Upper lobe of right lung (tissue), 1 donor: ENCODE results near the gene CENPC. TPM values are rescaled to one million over a fixed set of nuclear protein-coding genes. Genes with fewer than 3 reads are reported as not detected.
"Not testable (repeated sequence)": the region's sequence is repeated elsewhere in the genome, so short reads cannot be mapped to it uniquely, and the experiment has no call there.

Experiments
- ATAC-seq: fragments of 200-7000 bp; cut with Tn5 transposase; one replicate; pipeline ENCODE4 v1.9.1; 2020; ENCODE audit warnings: mild to moderate bottlenecking, moderate library complexity
- DNase-seq: peaks from one replicate; pipeline ENCODE4 v3.0.0-alpha.2; 2020
- H3K27ac ChIP-seq: fragments of 200-600 bp; one replicate; pipeline ENCODE4 v1.8.0; 2022
- H3K27me3 ChIP-seq: fragments of 200-600 bp; one replicate; pipeline ENCODE4 v1.8.0; 2022; ENCODE audit warnings: mild to moderate bottlenecking
- H3K36me3 ChIP-seq: fragments of 200-600 bp; one replicate; pipeline ENCODE4 v1.8.0; 2022
- H3K4me1 ChIP-seq: fragments of 200-600 bp; one replicate; pipeline ENCODE4 v1.8.0; 2022
- H3K4me3 ChIP-seq: fragments of 200-600 bp; one replicate; pipeline ENCODE4 v1.8.0; 2022; ENCODE audit warnings: mild to moderate bottlenecking
- H3K9me3 ChIP-seq: fragments of 200-600 bp; one replicate; pipeline ENCODE4 v1.8.0; 2022
- CTCF ChIP-seq: fragments of 200-600 bp; IDR thresholded peaks from one replicate; pipeline ENCODE4 v1.8.0; 2022; ENCODE audit warnings: antibody characterized with exemption
- intact Hi-C: fragments of 100-400 bp; cut with DNase I; formaldehyde crosslinking; loops from one replicate; pipeline ENCODE4 v1.11.0; 2022
- total RNA-seq: library from RNA; stranded (reverse); fragmentation: NEBNext Ultra II Directional; extraction: Animal tissue kit (Norgen Biotek cat#: 25700); gene quantifications from one replicate; pipeline ENCODE4 v1.2.1, GENCODE V29; 2021
- donor health status: DM: no; HTN: yes; CAD: no; lungs with severe emphysema.

The CENPC gene
- total RNA-seq, 1 donor from 2014 or later: 24.0 TPM

DNA sequence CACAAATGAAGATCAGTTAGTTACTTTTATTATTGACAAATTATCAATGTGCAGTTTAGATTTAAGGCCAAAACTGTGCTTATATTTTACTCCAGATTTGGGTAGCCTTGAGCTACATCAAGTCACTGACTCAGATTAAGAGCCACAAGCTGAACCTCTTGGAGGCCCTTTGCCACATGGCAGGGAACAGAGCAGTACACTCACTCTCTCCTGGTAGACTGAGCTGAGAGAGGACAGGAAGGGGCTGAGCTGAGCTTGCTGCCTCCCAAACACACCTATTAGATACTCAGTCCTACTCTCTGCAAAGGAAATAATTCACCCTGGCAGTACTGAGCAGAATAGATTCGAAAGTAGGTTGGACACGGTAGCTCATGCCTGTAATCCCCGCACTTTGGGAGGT lies 21.0 kb upstream of the CENPC start:
- ATAC-seq: no peak
- DNase-seq: no peak
- Histone ChIP-seq H3K27ac (no peak overlapping the region), H3K9me3 (no peaks in the 10 kb centered on the region), H3K36me3 (no peaks in the 10 kb centered on the region), H3K4me1 (no peaks in the 10 kb centered on the region), H3K4me3 (no peak overlapping the region), H3K27me3 (no peaks in the 10 kb centered on the region)
- intact Hi-C loops: no loop called here
- TF ChIP-seq CTCF: no peak

GRCh38 chr4:67565284-67565683 lies 20.0 kb upstream of the CENPC start:
- no peak for TF ChIP-seq CTCF
- H3K27me3 ChIP-seq: no peaks in the 10 kb centered on the region
- H3K9me3 ChIP-seq: no peaks in the 10 kb centered on the region
- ATAC-seq (no peak), DNase-seq (no peak)
- H3K36me3 ChIP-seq: no peaks in the 10 kb centered on the region
- H3K4me3 ChIP-seq: no peak overlapping the region
- H3K27ac ChIP-seq: no peak overlapping the region
- intact Hi-C loops: no loop called here
- H3K4me1 ChIP-seq: no peaks in the 10 kb centered on the region

DNA sequence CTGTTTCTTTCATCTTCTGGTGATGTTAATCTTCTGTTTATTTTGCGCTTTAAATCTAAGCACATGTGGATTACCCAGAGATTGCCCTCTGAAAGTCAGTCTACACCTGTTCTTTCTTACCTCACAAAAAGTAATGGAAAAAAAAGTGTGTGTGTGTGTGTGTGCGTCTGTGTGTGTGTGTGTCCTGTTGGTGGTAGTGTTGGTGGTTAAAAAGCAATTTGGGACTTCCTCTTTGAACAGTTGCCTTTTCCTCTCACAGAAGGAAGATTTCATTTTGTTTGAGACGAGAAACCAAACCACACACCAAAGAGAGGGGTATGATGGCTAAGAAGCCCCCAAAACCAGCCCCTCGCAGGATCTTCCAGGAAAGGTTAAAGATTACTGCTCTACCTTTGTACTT lies 13.2 kb upstream of the CENPC start, which contains the start of gene STAP1:
Gene STAP1 (plus strand): TSS at position 235 of the 400 bp plus-strand sequence. CDS start 83 bp downstream, at position 318.
- intact Hi-C loops: no loop called here

DNA sequence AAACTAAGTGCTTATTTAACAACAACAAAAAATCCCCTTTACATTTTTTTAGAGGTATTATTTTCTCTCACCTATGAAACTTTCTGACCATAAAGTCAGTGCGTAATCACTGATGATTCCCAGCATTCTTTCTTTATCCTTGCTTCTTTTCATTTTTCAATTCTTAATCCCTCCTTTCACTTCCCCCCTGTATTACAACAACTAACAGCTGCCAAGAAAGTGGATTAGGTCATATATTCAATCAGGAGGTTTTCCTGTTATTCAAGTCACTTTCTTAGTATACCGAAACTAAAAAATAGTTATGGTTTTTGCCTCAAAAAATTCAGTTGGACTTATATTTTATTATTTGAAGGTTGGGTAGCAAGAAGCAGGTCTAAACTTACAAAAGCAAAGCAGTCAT lies 11.1 kb upstream of the CENPC start:
- H3K27ac ChIP-seq: no peak overlapping the region
- H3K27me3 ChIP-seq: no peaks in the 10 kb centered on the region
- H3K9me3 ChIP-seq: no peaks in the 10 kb centered on the region
- TF ChIP-seq CTCF: no peak
- H3K4me3 ChIP-seq: no peak overlapping the region
- DNase-seq: no peak
- intact Hi-C loops: no loop called here
- H3K4me1 ChIP-seq: no peaks in the 10 kb centered on the region
- H3K36me3 ChIP-seq: no peaks in the 10 kb centered on the region
- ATAC-seq: no peak

More for the DNA sequence above, 13.2 kb upstream of the CENPC start, which contains the start of gene STAP1:
- Histone ChIP-seq H3K9me3 (no peaks in the 10 kb centered on the region), H3K4me1 (no peaks in the 10 kb centered on the region), H3K36me3 (no peaks in the 10 kb centered on the region), H3K27me3 (no peaks in the 10 kb centered on the region), H3K4me3 (peak within 1 kb of the TSS; percentile 14), H3K27ac (no peak within 1 kb of the TSS)
- ATAC-seq: peak; percentile 57
- no peak for TF ChIP-seq CTCF
- no peak for DNase-seq

- Histone ChIP-seq H3K4me3 (no peak overlapping the region), H3K9me3 (no peaks in the 10 kb centered on the region), H3K36me3 (no peaks in the 10 kb centered on the region), H3K4me1 (no peaks in the 10 kb centered on the region), H3K27me3 (no peaks in the 10 kb centered on the region), H3K27ac (no peak overlapping the region)
- DNase-seq (no peak), ATAC-seq (no peak)
- no peak for TF ChIP-seq CTCF
- intact Hi-C loops: no loop called here
Measured at GRCh38 chr4:67555447-67555846, 10.1 kb upstream of the CENPC start.

- DNase-seq (no peak), ATAC-seq (no peak)
- H3K9me3 ChIP-seq: no peaks in the 10 kb centered on the region
- H3K36me3 ChIP-seq: no peaks in the 10 kb centered on the region
- H3K27me3 ChIP-seq: no peaks in the 10 kb centered on the region
- no peak overlapping the region for H3K4me3 ChIP-seq
- H3K27ac ChIP-seq: no peak overlapping the region
- no peak for TF ChIP-seq CTCF
- intact Hi-C loops: no loop called here
- no peaks in the 10 kb centered on the region for H3K4me1 ChIP-seq
Measured at GRCh38 chr4:67554096-67554495, 8.8 kb upstream of the CENPC start.

DNA sequence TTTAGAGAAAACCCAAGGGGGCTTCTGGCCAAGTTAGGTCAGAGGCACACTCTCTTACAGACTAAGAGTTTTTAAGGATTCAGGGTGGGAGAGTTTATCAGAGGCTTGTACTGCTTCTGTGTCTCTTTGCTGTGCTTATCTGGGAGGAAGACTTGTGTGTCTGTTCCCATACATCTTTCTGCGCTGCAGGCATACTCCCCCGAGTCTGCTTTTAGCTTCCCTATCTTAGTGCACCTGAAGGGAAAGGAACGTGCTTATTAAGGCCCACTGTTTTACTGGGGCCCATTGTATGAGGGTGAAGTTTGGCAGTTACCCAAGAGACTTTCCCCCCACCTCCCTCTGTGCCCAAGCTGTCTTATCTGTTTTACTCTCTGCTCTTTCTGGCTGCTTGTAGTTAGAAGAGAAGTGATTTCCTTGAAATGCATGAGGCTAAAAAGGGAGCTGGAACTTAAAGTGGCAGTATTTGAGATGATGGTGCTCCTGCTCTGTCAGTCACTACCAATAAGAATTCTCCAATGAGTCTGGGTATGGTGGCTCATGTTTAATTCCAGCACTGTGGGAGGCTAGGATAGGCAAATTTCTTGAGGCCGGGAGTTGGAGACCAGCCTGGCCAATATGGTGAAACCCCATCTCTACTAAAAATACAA lies 7.0 kb upstream of the CENPC start:
- intact Hi-C loops: not testable (repeated sequence)

More for the DNA sequence above, 7.0 kb upstream of the CENPC start:
- H3K36me3 ChIP-seq, H3K9me3 ChIP-seq, H3K27me3 ChIP-seq, H3K4me1 ChIP-seq, DNase-seq, H3K27ac ChIP-seq, ATAC-seq, H3K4me3 ChIP-seq: not testable (repeated sequence)
